ENCODE results near the gene RPL13.

GRCh38 chr16:89547860-89548259 is 12.6 kb upstream of the RPL13 start:
- TF ChIP-seq CTCF (IDR thresholded peaks at IDR 0.05; ENCODE audit: low read length) (no peak), EZH2 (optimal IDR thresholded peaks at IDR 0.05; ENCODE audit: low read depth, low read length) (no peak)

All from MM.1S (cell line).